Astrocyte (in vitro differentiated cells and primary cell): Measurements from ENCODE around the gene C1orf50.

Experiments used
- CTCF ChIP-seq: IDR thresholded peaks from 2 replicates; pipeline ENCODE4 v1.5.1; 2011; ENCODE audit warnings: low read depth, mild to moderate bottlenecking, inconsistent platforms, low read length, moderate library complexity; ENCODE audit not compliant: insufficient read depth
- EZH2 ChIP-seq: IDR thresholded peaks from 2 replicates; pipeline ENCODE4 v1.6.1; 2012; ENCODE audit warnings: mild to moderate bottlenecking, low read length, inconsistent platforms; ENCODE audit not compliant: insufficient read depth

- TF ChIP-seq CTCF (no peak), EZH2 (no peak)
Measured at GRCh38 chr1:42824481-42825035, 57.5 kb downstream of the C1orf50 start.
